ENCODE measurements around the gene PDE4D.
A peak's percentile ranks its signal among the peaks of the same experiment; 100 is the strongest.
"Not testable (repeated sequence)": the region's sequence is repeated elsewhere in the genome, so short reads cannot be mapped to it uniquely, and the experiment has no call there.

PDE4D gene

GRCh38 chr5:59798862-59799667, 94.5 kb downstream of the PDE4D start:
- no peak for DNase-seq

DNA sequence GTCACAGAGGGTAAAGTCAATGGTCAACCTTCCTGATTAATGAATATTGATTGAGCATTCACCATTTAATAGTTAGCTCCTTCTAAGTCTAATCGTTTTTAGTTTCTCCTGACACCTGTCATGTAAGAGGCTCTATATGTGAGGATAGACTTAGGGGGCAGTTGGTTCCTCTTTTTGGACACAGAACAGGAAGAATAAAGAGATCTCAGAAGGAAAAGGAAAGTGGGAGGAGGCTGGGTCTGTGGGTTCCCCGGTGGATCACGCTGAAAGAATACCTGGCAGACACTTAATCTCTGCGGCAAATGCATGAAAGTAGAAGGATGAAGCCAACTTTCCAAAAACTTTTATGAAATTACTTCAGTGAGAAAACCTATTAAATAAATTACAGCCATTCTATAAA, 98.4 kb downstream of the PDE4D start:
- DNase-seq = no peak

- DNase-seq = no peak
These were observed 100.4 kb downstream of the PDE4D start for GRCh38 chr5:59792983-59793585.

- no peak for DNase-seq
These were observed 101.9 kb downstream of the PDE4D start for GRCh38 chr5:59791617-59792016.

DNA sequence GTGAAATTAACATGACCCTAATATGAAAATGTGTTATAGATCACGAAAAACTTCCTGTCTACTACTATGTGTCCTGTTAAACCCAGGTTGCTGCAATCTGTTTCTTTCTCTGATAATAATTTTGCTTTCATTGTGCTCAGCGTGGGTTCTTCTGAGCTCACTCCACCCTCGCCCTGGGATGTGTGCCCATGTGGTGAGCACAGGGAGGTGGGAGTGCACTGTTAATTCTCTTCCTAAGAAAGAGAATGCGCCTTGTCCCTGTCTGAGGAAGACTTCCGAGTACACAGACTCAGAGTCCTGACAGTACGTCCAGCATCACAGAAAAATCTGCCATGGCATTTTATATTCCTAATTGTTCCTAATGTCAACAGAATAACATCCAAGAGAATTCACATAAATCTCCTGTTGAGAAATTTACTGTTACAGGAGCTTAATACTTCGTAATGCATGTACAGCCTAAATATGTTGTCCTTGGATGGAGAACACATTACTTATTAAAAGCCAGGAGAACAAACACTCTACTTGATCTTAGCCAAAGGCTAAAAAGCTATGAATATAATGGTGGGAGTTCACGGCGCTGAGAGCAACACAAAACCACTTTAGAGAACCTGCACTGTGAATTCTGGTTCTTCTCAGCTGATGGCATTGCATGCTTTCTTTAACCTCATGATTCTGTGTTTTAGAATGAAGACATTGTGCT, 102.6 kb downstream of the PDE4D start:
- no peak for DNase-seq

GRCh38 chr5:59790376-59790775, 103.2 kb downstream of the PDE4D start:
- DNase-seq = no peak

DNA sequence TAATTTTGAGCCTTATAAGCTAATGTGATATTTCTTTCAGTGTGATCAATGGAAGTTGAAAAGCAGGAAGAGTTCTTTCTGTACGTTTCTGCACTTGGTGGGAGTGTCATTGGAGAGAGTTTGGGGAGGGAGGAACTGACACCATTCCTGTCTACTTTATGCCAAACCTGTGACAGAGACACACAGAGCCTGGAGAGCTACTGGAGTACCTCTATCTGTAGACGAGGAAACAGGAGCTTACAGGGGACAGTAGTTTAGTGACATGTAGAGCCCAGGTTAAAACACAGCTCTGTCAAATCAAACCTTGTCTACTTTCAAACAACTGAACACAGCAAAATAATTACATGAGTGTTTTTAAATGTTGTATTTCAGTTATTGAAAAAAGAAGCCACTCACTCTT, 103.6 kb downstream of the PDE4D start:
- DNase-seq = no peak

- DNase-seq = no peak
These were observed 104.3 kb downstream of the PDE4D start for GRCh38 chr5:59789197-59789596.

- no peak for DNase-seq
These were observed 107.2 kb downstream of the PDE4D start for GRCh38 chr5:59786334-59786805.

GRCh38 chr5:59785676-59786333, 107.7 kb downstream of the PDE4D start:
- no peak for DNase-seq

GRCh38 chr5:59784708-59785107, 108.8 kb downstream of the PDE4D start:
- not testable (repeated sequence) for DNase-seq

GRCh38 chr5:59783264-59783663, 110.3 kb downstream of the PDE4D start:
- no peak for DNase-seq

DNA sequence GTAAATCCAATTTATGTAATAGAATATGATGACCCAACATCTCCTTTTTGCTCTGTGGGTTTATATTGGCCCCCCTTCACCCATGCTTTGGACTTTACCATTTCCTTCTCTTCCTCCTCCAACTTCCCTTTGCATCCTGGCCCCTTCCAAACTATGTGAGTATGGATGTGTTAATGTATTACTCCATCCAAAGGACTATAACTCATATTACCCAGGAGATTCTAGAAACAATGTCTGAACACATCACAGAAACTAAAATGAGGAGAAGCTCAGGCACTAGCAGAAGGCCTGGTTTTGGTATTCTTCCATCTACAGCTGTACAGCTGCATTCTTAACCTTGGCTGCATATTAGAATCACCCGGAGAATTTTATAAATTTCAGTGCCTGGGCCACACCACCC, 110.7 kb downstream of the PDE4D start:
- no peak for DNase-seq

DNA sequence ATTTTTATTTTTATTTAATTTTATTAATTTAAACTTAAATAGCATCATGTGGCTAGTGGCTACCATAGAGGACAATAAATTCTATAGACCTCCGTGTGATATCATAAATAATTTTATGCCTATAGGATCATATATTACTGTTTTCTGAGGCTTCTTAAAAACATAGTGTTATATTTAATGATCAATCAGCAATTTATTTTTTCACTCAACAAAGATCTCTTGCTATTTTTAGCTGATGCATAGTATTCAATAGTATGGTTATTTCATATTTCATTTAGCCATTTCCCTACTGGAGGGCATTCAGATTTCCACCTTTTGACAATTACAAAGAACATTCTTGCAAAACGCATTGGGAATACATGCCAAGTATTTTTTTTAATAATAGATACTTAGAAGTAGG, 114.1 kb downstream of the PDE4D start:
- DNase-seq = no peak

DNA sequence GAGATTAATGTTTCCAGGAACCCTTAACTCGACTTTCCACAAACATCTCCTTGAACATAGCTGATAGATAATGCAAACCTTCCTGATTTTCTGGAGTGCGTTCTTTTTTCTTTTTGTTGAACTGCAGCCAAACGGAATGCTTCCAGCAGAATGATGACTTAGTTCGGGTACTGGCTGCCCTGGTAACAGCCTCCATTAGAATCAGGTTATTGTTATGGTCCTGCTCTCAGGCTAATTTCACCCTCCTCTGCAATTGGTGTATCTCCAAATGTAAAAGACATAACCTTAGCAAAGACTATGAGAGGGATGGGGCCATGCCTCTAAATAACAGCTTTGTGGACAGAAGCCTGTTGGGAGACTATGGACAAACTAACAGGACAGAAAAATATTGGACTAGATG, 116.5 kb downstream of the PDE4D start:
- no peak for DNase-seq

DNA sequence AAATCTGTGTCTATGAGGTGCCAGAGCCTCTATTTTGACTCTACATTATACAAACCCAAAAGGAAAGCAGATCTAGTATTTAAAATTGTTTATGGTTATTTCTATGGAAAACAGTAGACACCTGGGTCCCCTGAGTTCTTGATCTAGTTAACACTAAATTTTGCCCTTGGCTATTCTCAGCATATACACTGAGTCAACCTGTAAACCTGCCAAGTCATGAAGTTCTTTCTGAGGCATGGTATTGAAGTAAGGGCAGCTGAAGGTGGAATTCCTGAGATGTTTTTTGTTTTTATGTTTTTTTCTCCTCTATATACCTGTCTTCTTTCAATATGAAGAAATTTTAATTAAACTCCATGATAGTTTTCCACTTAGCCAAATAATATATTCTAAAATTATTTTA, 120.2 kb downstream of the PDE4D start:
- no peak for DNase-seq

DNA sequence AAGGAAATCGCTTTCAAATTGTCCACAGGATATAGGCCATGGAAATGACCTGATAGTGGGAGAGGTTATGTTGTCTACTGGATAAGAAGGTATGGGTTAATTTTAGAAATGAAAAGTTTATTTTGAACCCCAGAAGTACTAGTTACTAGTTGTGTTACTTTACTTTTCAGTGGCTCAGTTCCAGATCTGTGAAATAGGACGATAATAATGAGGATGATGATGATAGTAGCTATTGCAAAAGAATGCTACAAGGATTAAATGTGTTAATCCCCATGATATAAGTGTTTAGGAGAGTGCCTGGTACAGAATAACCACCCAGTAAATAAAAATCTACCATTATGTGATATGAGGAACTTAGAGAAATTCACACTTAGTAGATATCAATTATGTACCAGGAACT, 120.8 kb downstream of the PDE4D start:
- no peak for DNase-seq

DNA sequence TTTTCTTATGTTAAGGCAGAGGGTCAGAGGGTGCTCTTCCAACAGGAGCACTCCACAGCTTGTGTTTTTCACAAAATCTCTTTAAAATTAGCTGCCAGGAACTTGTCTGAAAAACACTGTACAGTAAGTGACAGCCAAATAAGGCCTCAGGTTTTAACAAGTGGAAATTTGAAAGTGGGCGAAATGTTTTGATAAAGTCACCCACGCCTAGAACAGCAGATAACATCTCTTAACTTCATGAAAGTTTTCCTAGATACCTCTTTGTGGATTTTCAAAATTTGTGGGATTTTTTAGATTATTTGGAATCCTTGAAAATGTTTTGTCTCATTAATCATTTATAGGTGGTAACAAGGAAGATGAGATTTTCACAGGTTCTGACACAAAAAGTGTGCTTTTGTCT, 121.3 kb downstream of the PDE4D start:
- DNase-seq = no peak

GRCh38 chr5:59770953-59771352, 122.6 kb downstream of the PDE4D start:
- no peak for DNase-seq

GRCh38 chr5:59769832-59770231, 123.7 kb downstream of the PDE4D start:
- no peak for DNase-seq

GRCh38 chr5:59769041-59769360, 124.5 kb downstream of the PDE4D start:
- DNase-seq = no peak

GRCh38 chr5:59768152-59769040, 125.1 kb downstream of the PDE4D start:
- peak in 1 of 2 donors; percentile 15 for DNase-seq
